Endothelial cell of umbilical vein (primary cell): ENCODE measurements around the gene MTMR11. TPM values are rescaled to one million over a fixed set of nuclear protein-coding genes. Genes with fewer than 3 reads are reported as not detected.

ENCODE experiments used
- BruUV-seq: library from RNA; stranded (reverse); fragments of 400-500 nt; replicated peaks from 2 replicates; lab custom pipeline; 2021; lab: Mats Ljungman, UMichigan
- CTCF ChIA-PET: fragments of 300-600, 350-600 bp; sonication (Branson Sonifier 250); formaldehyde crosslinking; loops from one replicate; lab custom pipeline; 2021; ENCODE audit warnings: antibody characterized with exemption, inconsistent platforms; lab: Charles Lee
- POLR2A ChIA-PET: fragments of 300-600, 350-600 bp; sonication (Branson Sonifier 250); formaldehyde crosslinking; loops from one replicate; lab custom pipeline; 2021; ENCODE audit warnings: antibody characterized with exemption, inconsistent platforms; lab: Charles Lee
- DNase-seq: peaks from one replicate; pipeline ENCODE4 v3.0.0-alpha.2; 2011; ENCODE audit warnings: low read depth, low spot score
- FAIRE-seq: peaks from 2 replicates; lab custom pipeline; 2011; peaks lifted over from hg19 to GRCh38; lab: Jason Lieb, UNC
- H2AFZ ChIP-seq: 2 replicates; pipeline ENCODE4 v1.6.0; 2012; ENCODE audit warnings: low read depth, low read length, control low read depth, inconsistent platforms
- H3K27ac ChIP-seq: 2 replicates; pipeline ENCODE4 v1.5.1; 2011; ENCODE audit warnings: low read depth, mild to moderate bottlenecking, control low read depth, low read length, moderate library complexity; ENCODE audit not compliant: insufficient read depth
- H3K27me3 ChIP-seq, 2 experiments: 2 replicates each; pipeline versions ENCODE4 v1.6.0 to v1.6.1; 2011; ENCODE audit warnings: low read length in 2 of 2, mixed read lengths in 1 of 2; ENCODE audit not compliant: control insufficient read depth in 2 of 2, insufficient read depth in 2 of 2
- H3K36me3 ChIP-seq, 2 experiments: 2 replicates in 1 of 2; 3 replicates in 1 of 2; pipeline ENCODE4 v1.5.1; 2011; ENCODE audit warnings: low read length in 2 of 2, mild to moderate bottlenecking in 1 of 2, moderate library complexity in 1 of 2; ENCODE audit not compliant: control insufficient read depth in 2 of 2, insufficient read depth in 2 of 2; ENCODE audit errors: extremely low read depth in 1 of 2
- H3K4me1 ChIP-seq: 3 replicates; pipeline ENCODE4 v1.5.1; 2011; ENCODE audit warnings: mild to moderate bottlenecking, low read length; ENCODE audit not compliant: control insufficient read depth, insufficient read depth; ENCODE audit errors: extremely low read depth
- H3K4me2 ChIP-seq: 2 replicates; pipeline ENCODE4 v1.6.1; 2011; ENCODE audit warnings: low read length, control low read depth, mixed read lengths; ENCODE audit not compliant: insufficient read depth
- H3K4me3 ChIP-seq, 3 experiments: fragments of 200-600 bp in 1 of 3; sonication (generic), shearing (Covaris generic) in 1 of 3; replicated peaks in 1 of 3; 2 replicates each; pipeline ENCODE4 v1.5.1; 2011 to 2016; ENCODE audit warnings: control low read depth in 3 of 3, low read length in 3 of 3, mild to moderate bottlenecking in 2 of 3, inconsistent platforms in 1 of 3, low read depth in 1 of 3, moderate library complexity in 1 of 3; ENCODE audit not compliant: insufficient read depth in 1 of 3
- H3K79me2 ChIP-seq: 2 replicates; pipeline ENCODE4 v1.6.0; 2012; ENCODE audit warnings: low read length, inconsistent platforms; ENCODE audit not compliant: control insufficient read depth, insufficient read depth
- H3K9ac ChIP-seq: replicated peaks from 2 replicates; pipeline ENCODE3; 2011; ENCODE audit warnings: low read length, control low read depth; ENCODE audit not compliant: insufficient read depth; ENCODE audit errors: extremely low read depth
- H3K9me1 ChIP-seq: replicated peaks from 3 replicates; pipeline ENCODE4 v1.6.0; 2011; ENCODE audit warnings: mild to moderate bottlenecking, low read length; ENCODE audit not compliant: control insufficient read depth, insufficient read depth; ENCODE audit errors: extremely low read depth
- H3K9me3 ChIP-seq: replicated peaks from 2 replicates; pipeline ENCODE4 v1.5.1; 2012; ENCODE audit warnings: low read length, inconsistent platforms; ENCODE audit not compliant: control insufficient read depth, insufficient read depth
- H4K20me1 ChIP-seq: replicated peaks from 2 replicates; pipeline ENCODE3; 2011; ENCODE audit warnings: mild to moderate bottlenecking, low read length; ENCODE audit not compliant: control insufficient read depth, insufficient read depth; ENCODE audit errors: extremely low read depth
- EZH2 ChIP-seq: IDR thresholded peaks from 2 replicates; pipeline ENCODE4 v1.6.1; 2012; ENCODE audit warnings: borderline replicate concordance, low read depth, mild to moderate bottlenecking, moderate library complexity, low read length, inconsistent platforms; ENCODE audit not compliant: severe bottlenecking
- FOS ChIP-seq: IDR thresholded peaks from 2 replicates; pipeline ENCODE4 v1.6.1; 2011; ENCODE audit warnings: mild to moderate bottlenecking, low read length, moderate library complexity, borderline replicate concordance; ENCODE audit not compliant: insufficient read depth
- GATA2 ChIP-seq: IDR thresholded peaks from 2 replicates; pipeline ENCODE4 v1.7.0; 2011; ENCODE audit warnings: low read depth, mild to moderate bottlenecking, moderate library complexity, mixed read lengths, low read length; ENCODE audit not compliant: insufficient read length, insufficient read depth
- JUN ChIP-seq: IDR thresholded peaks from 2 replicates; pipeline ENCODE4 v1.6.1; 2011; ENCODE audit warnings: borderline replicate concordance, low read depth; ENCODE audit not compliant: insufficient read length, insufficient read depth
- MYC ChIP-seq: IDR thresholded peaks from one replicate; pipeline ENCODE4 v1.6.1; 2011; ENCODE audit warnings: mild to moderate bottlenecking, low read depth, low read length
- POLR2A ChIP-seq: IDR thresholded peaks from 2 replicates; pipeline ENCODE4 v1.6.1; 2012; ENCODE audit warnings: low read depth, mild to moderate bottlenecking, control low read depth, low read length
- POLR2AphosphoS5 ChIP-seq: IDR thresholded peaks from 2 replicates; pipeline ENCODE4 v1.6.1; 2012; ENCODE audit warnings: low read depth, mild to moderate bottlenecking, control low read depth, low read length, moderate library complexity; ENCODE audit not compliant: insufficient read depth
- dilution Hi-C: fragments of 300-500 bp; cut with MboI; formaldehyde crosslinking; loops from one replicate; pipeline ENCODE4 v1.15.0; 2019; ENCODE audit warnings: low sequenced_read_pairs; ENCODE audit not compliant: extremely low pct_ligation_motif_present
- intact Hi-C: fragments of 100-400 bp; cut with micrococcal nuclease; formaldehyde crosslinking; loops from one replicate; pipeline ENCODE4 v1.10.0; 2022
- polyA plus RNA-seq, 4 experiments: library from polyadenylated mRNA; depleted of rRNA in 3 of 4; stranded (reverse) in 3 of 4; unstranded in 1 of 4; fragments of >200 nt; gene quantifications; 2 replicates each; pipeline versions ENCODE4 v1.2.1 to v1.2.3, GENCODE V29; 2011 to 2012; ENCODE audit warnings: missing spikeins in 1 of 4
- total RNA-seq: library from RNA; stranded (reverse); gene quantifications from 2 replicates; pipeline ENCODE4 v1.2.3, GENCODE V29; 2021
- TF ChIP-seq, protein P1 (sequence below), 2 donors: IDR thresholded peaks; 1 replicate in 1 of 2; 2 replicates in 1 of 2; pipeline ENCODE4 v1.5.1; 2011; ENCODE audit warnings: low read length in 2 of 2, mild to moderate bottlenecking in 2 of 2, moderate library complexity in 2 of 2, control low read depth in 1 of 2, inconsistent platforms in 1 of 2, low read depth in 1 of 2; ENCODE audit not compliant: insufficient read depth in 1 of 2; ENCODE audit errors: extremely low read depth in 1 of 2
- TF ChIP-seq, protein P2 (sequence below): IDR thresholded peaks from 2 replicates; pipeline ENCODE4 v1.6.1; 2011; ENCODE audit not compliant: insufficient read depth, insufficient read length

The MTMR11 gene
- total and polyA plus RNA-seq, 2 donors (not counting 3 experiments of a cell fraction or from before 2014, with no cell fraction given) = 7.8 to 14.4 TPM

DNA sequence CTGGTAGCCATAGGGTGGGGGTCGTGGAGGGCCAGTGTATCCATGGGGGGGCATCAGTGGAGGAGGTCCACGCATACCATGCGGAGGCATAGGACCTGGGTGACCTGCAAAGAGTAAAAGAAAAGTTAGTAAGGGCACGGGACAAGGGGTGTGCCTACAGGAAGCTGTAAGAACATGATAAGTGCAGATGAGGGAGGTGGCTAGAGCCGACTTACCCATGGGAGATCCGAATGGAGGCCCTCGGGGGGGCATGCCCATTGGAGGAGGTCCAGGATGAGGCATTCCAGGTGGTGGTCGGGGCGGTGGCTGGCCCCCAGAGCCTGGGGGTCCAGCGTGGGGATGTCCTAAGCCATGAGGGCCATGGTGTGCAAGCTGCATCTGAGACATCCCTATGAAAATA lies 13.1 kb downstream of the MTMR11 start:
- no peak for TF ChIP-seq MYC
- TF ChIP-seq EZH2 = no peak
- TF ChIP-seq, protein P1, sequence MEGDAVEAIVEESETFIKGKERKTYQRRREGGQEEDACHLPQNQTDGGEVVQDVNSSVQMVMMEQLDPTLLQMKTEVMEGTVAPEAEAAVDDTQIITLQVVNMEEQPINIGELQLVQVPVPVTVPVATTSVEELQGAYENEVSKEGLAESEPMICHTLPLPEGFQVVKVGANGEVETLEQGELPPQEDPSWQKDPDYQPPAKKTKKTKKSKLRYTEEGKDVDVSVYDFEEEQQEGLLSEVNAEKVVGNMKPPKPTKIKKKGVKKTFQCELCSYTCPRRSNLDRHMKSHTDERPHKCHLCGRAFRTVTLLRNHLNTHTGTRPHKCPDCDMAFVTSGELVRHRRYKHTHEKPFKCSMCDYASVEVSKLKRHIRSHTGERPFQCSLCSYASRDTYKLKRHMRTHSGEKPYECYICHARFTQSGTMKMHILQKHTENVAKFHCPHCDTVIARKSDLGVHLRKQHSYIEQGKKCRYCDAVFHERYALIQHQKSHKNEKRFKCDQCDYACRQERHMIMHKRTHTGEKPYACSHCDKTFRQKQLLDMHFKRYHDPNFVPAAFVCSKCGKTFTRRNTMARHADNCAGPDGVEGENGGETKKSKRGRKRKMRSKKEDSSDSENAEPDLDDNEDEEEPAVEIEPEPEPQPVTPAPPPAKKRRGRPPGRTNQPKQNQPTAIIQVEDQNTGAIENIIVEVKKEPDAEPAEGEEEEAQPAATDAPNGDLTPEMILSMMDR (IDR thresholded peaks at IDR 0.05; ENCODE audit: extremely low read depth in 1 of 2, insufficient read depth in 1 of 2, low read depth in 1 of 2, low read length in 2 of 2) = no peak
- TF ChIP-seq POLR2A = no peak
- TF ChIP-seq FOS = no peak
- TF ChIP-seq POLR2AphosphoS5 = no peak
- TF ChIP-seq GATA2 = no peak
- no peak for TF ChIP-seq JUN
- TF ChIP-seq, protein P2, sequence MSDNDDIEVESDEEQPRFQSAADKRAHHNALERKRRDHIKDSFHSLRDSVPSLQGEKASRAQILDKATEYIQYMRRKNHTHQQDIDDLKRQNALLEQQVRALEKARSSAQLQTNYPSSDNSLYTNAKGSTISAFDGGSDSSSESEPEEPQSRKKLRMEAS = no peak
- CTCF ChIA-PET = interaction anchor here (1.0 kb wide), 1 partner anchor 263 kb away, joined by 3 read pairs; no protein-coding TSS in a partner anchor
- Histone ChIP-seq H3K9me1 (no peaks in the 10 kb centered on the region), H3K4me1 (peaks cover 17% of the 10 kb centered on the region), H3K9ac (no peak overlapping the region), H3K27me3 (peaks cover under 1 to 3% of the 10 kb centered on the region in 2 experiments), H4K20me1 (no peaks in the 10 kb centered on the region), H2AFZ (no peak overlapping the region), H3K36me3 (peaks cover 21 to 26% of the 10 kb centered on the region in 2 experiments), H3K9me3 (no peaks in the 10 kb centered on the region), H3K27ac (no peak overlapping the region), H3K79me2 (peaks cover 30% of the 10 kb centered on the region), H3K4me2 (no peak overlapping the region), H3K4me3 (no peak overlapping the region)
- no TSS peak for BruUV-seq
- DNase-seq = no peak
- no peak for FAIRE-seq
- intact Hi-C loops = no loop called here
- dilution Hi-C loops = no loop called here
- POLR2A ChIA-PET = no interaction called here
